Adrenal gland (tissue), 5 donors: ENCODE data around the gene GLIS1.

Source experiments
- CTCF ChIP-seq, 6 experiments: fragments of 450-650 bp in 4 of 6; fragments of 200-600 bp in 2 of 6; sonication (generic) in 1 of 6; IDR thresholded peaks; 1 replicate in 5 of 6; 2 replicates in 1 of 6; pipeline versions ENCODE4 v1.5.1 to v1.8.0; 2016 to 2021; ENCODE audit warnings: antibody characterized with exemption in 6 of 6, mild to moderate bottlenecking in 2 of 6, moderate library complexity in 1 of 6
- POLR2A ChIP-seq, 2 donors: fragments of 450-650 bp; IDR thresholded peaks; one replicate each; pipeline ENCODE4 v1.6.1; 2017; ENCODE audit warnings: antibody characterized with exemption in 2 of 2, mild to moderate bottlenecking in 2 of 2, moderate library complexity in 1 of 2
- donor health status: DM: no; HTN: no; CAD: no.

GRCh38 chr1:53586765-53587164 lies 152.2 kb downstream of the GLIS1 start:
- no peak for TF ChIP-seq CTCF (IDR thresholded peaks at IDR 0.05)
- TF ChIP-seq POLR2A (IDR thresholded peaks at IDR 0.05) = no peak
